Activated CD8-positive, alpha-beta memory T cell treated with anti-CD3 and anti-CD28 coated beads, Interleukin-2, amount 50 U/mL, for 24 hours (primary cell): ENCODE results near the gene MRPL11.
A peak's percentile ranks its signal among the peaks of the same experiment; 100 is the strongest.

ENCODE experiments used
- DNase-seq: peaks from one replicate; pipeline ENCODE4 v3.0.0-alpha.2; 2020; ENCODE audit errors: extremely low read depth

Gene MRPL11

GRCh38 chr11:66388780-66389386 lies 49.8 kb downstream of the MRPL11 start:
- peak; percentile 60 for DNase-seq

GRCh38 chr11:66386171-66387069 lies 52.2 kb downstream of the MRPL11 start:
- peak; percentile 75 for DNase-seq
